Mucosa of descending colon (tissue), 3 donors: ENCODE data around the gene CYLC2. TPM values are rescaled to one million over a fixed set of nuclear protein-coding genes. Genes with fewer than 3 reads are reported as not detected.

ENCODE experiments used
- ATAC-seq: fragments of 200-7000 bp; cut with Tn5 transposase; one replicate; pipeline ENCODE4 v1.9.1; 2020; ENCODE audit warnings: mild to moderate bottlenecking, moderate library complexity
- DNase-seq, 3 donors: peaks; one replicate each; pipeline ENCODE4 v3.0.0-alpha.2; 2020
- H3K36me3 ChIP-seq: fragments of 200-600 bp; one replicate; pipeline ENCODE4 v1.8.0; 2021; ENCODE audit warnings: low read depth, mild to moderate bottlenecking
- H3K4me1 ChIP-seq: fragments of 200-600 bp; one replicate; pipeline ENCODE4 v1.8.0; 2021; ENCODE audit warnings: low read depth, mild to moderate bottlenecking
- H3K4me3 ChIP-seq: fragments of 200-600 bp; one replicate; pipeline ENCODE4 v1.8.0; 2021; ENCODE audit warnings: mild to moderate bottlenecking
- H3K9me3 ChIP-seq: fragments of 200-600 bp; one replicate; pipeline ENCODE4 v1.8.0; 2021; ENCODE audit warnings: mild to moderate bottlenecking
- intact Hi-C, 2 donors: fragments of 100-400 bp; cut with DNase I in 1 of 2; cut with micrococcal nuclease in 1 of 2; formaldehyde crosslinking; loops; one replicate each; pipeline versions ENCODE4 v1.11.0 to v1.11.1; 2022; cut with DNase I, micrococcal nuclease
- total RNA-seq, 3 donors: library from RNA; stranded (reverse); fragmentation: NEBNext Ultra II Directional in 2 of 3; extraction: Animal tissue kit (Norgen Biotek cat#: 25700) in 2 of 3; gene quantifications; one replicate each; pipeline versions ENCODE4 v1.2.1 to v1.2.4, GENCODE V29; 2021 to 2023
- TF ChIP-seq, protein P1 (sequence below): fragments of 200-600 bp; IDR thresholded peaks from one replicate; pipeline ENCODE4 v1.8.0; 2022; ENCODE audit warnings: antibody characterized with exemption, mild to moderate bottlenecking
- donor health status: DM: no; HTN: no; CAD: no; lungs with moderate emphysema.
- donor health status: DM: no; HTN: no; CAD: no.
- donor health status: DM: no; HTN: yes; CAD: no.

The CYLC2 gene
- total RNA-seq, 3 donors from 2014 or later, result not detected

DNA sequence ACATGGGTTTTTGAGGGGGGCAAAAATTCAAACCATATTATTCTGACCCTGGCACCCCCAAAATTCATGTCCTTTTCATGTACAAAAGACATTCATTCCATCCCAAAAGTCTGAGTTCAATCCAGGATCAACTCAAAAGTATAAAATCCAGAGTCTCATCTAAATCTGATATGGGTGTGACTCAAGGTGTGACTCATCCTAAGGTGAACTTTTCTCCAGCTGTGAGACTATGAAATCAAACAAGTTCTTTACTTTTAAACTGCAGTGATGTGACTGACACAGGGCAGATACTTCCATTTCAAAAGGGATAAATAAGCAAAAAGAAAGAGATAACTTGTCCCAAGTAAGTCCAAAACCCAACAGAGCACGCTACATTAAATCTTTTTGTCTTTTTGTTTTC lies 20.6 kb upstream of the CYLC2 start:
- no peak overlapping the region for H3K4me3 ChIP-seq
- TF ChIP-seq, protein P1, sequence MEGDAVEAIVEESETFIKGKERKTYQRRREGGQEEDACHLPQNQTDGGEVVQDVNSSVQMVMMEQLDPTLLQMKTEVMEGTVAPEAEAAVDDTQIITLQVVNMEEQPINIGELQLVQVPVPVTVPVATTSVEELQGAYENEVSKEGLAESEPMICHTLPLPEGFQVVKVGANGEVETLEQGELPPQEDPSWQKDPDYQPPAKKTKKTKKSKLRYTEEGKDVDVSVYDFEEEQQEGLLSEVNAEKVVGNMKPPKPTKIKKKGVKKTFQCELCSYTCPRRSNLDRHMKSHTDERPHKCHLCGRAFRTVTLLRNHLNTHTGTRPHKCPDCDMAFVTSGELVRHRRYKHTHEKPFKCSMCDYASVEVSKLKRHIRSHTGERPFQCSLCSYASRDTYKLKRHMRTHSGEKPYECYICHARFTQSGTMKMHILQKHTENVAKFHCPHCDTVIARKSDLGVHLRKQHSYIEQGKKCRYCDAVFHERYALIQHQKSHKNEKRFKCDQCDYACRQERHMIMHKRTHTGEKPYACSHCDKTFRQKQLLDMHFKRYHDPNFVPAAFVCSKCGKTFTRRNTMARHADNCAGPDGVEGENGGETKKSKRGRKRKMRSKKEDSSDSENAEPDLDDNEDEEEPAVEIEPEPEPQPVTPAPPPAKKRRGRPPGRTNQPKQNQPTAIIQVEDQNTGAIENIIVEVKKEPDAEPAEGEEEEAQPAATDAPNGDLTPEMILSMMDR, result no peak
- no peaks in the 10 kb centered on the region for H3K4me1 ChIP-seq
- no peaks in the 10 kb centered on the region for H3K36me3 ChIP-seq
- intact Hi-C loops, result no loop called here
- no peak for ATAC-seq
- no peak for DNase-seq
- peaks cover 4% of the 10 kb centered on the region for H3K9me3 ChIP-seq

DNA sequence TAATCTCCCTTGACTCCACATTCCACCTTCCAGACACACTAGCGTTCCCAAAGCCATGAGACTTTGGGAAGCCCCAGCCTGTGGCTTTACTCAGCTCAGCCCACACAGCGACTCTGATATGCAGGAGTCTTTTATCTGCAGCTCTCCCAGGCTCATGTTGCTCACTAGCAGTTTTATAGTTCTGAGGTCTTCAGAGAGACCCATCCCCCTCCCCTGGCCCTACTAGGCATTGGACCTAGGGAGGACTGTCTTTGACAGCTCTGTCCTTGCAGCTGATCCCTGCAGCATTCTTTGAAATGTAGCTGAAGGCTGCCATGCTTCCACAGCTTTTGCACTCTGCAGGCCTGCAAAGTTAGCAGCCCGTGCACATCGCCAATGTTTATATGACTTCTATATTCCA lies 19.9 kb upstream of the CYLC2 start:
- H3K4me1 ChIP-seq, result no peaks in the 10 kb centered on the region
- H3K4me3 ChIP-seq, result no peak overlapping the region
- intact Hi-C loops, result no loop called here
- no peaks in the 10 kb centered on the region for H3K36me3 ChIP-seq
- DNase-seq (no peak), ATAC-seq (no peak)
- TF ChIP-seq, protein P1, result no peak
- peaks cover 4% of the 10 kb centered on the region for H3K9me3 ChIP-seq

DNA sequence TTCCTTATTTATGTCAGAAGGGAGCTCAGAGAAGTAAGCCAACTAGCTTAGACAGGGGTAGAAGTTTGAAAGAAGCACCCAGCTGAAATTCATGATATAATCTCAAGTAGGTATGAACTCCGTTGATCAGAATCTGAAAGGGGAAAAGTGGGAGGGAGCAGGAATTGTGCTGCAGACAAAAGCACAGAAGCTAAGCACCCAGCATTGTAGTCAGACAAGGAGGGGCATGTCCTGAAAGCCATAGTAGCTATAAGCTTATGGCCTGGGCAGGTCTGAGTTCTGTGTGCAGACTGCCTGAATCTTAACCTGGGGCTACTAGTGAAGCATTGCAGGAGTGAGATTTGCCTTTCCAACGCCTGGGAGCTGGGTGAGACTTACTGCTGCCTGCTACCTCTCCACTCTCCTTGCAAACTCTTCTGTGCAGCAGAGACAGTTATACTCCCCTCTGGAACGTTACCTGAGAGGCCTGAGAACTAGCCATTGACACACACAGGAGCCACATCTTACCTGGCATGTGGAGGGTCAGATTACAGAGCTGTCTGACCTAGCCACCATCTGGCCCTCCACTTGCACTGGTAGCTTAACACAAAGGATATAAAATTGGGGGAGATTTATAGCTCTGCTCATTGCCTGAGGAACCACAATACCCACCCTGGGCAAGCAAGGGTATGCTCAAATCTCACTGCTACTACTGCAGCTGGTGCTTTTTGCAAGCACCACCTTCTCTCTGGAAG lies 9.8 kb upstream of the CYLC2 start:
- Histone ChIP-seq H3K4me1 (no peaks in the 10 kb centered on the region), H3K36me3 (no peaks in the 10 kb centered on the region), H3K4me3 (no peak overlapping the region), H3K9me3 (no peaks in the 10 kb centered on the region)
- no peak for ATAC-seq
- no peak for DNase-seq
- TF ChIP-seq, protein P1, result no peak
- intact Hi-C loops, result no loop called here

DNA sequence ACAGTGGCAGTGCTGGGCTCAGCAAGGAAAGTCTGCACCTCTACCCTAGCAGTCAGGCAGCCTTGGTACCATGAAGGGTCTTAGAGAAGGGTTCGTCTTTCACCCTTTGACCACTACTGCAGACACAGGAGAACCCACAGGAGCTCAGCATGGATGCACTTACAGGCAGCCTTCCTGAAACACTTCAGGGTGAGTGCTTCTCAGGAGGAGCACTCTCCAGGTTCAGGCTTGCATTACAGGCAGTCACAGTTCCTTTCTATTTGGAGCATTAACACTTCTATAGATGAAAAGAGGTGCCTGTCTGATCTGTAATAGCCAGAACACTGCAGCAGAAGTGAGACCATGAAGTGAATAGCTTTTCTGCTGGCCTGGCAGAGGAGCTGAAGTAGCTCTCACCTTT lies 8.7 kb upstream of the CYLC2 start:
- Histone ChIP-seq H3K4me3 (no peak overlapping the region), H3K36me3 (no peaks in the 10 kb centered on the region), H3K4me1 (no peaks in the 10 kb centered on the region), H3K9me3 (no peaks in the 10 kb centered on the region)
- ATAC-seq (no peak), DNase-seq (no peak)
- TF ChIP-seq, protein P1, result no peak
- intact Hi-C loops, result no loop called here

DNA sequence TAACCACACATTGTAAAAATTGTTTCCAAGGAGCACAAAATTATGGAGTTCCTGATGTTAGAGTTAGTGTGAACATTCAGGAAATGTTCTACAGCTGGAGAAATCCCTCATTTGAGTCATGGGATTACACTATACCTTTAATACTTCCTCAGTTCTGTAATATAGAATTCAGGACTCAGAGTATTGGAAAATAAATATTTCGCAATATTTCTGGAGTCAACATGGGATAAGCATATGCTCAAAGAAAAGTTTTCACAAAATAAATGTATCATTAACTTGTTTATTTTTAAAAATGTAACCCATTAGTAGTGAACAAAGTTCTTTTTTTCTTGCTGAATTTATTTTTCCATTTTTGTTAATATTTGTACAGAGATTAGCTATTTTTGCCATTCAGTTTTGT lies 8.6 kb downstream of the CYLC2 start:
- DNase-seq (no peak), ATAC-seq (no peak)
- no peaks in the 10 kb centered on the region for H3K4me1 ChIP-seq
- no peaks in the 10 kb centered on the region for H3K36me3 ChIP-seq
- TF ChIP-seq, protein P1, result no peak
- no peak overlapping the region for H3K4me3 ChIP-seq
- intact Hi-C loops, result no loop called here
- no peaks in the 10 kb centered on the region for H3K9me3 ChIP-seq

DNA sequence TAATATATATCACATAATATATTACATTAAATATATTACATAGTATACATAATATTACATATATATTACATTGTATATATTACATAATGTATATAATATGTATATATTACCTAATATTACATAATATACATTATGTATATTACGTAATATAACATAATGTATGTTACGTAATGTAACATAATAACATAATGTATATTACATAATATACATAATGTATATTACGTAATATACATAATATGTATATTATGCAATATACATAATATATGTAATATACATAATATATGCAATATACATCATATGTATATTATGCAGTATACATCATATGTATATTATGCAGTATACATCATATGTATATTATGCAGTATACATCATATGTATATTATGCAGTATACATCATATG lies 19.1 kb downstream of the CYLC2 start:
- no peak for ATAC-seq
- Histone ChIP-seq H3K36me3 (no peaks in the 10 kb centered on the region), H3K9me3 (no peaks in the 10 kb centered on the region), H3K4me3 (no peak overlapping the region), H3K4me1 (no peaks in the 10 kb centered on the region)
- TF ChIP-seq, protein P1, result no peak
- no peak for DNase-seq
- intact Hi-C loops, result no loop called here
